Mammary epithelial cell (primary cell): ENCODE results near the gene XYLT1.

Experiments used
- EZH2 ChIP-seq: IDR thresholded peaks from 2 replicates; pipeline ENCODE4 v1.6.1; 2012; ENCODE audit warnings: low read length, inconsistent platforms, borderline replicate concordance
- TF ChIP-seq, protein P1 (sequence below), 2 donors: IDR thresholded peaks in 1 of 2; conservative IDR thresholded peaks in 1 of 2; 2 replicates each; pipeline ENCODE4 v1.5.1; 2011 to 2012; ENCODE audit warnings: inconsistent platforms in 2 of 2, low read length in 2 of 2, mild to moderate bottlenecking in 2 of 2, control low read depth in 1 of 2, low read depth in 1 of 2; ENCODE audit not compliant: insufficient read depth in 1 of 2; ENCODE audit errors: extremely low read depth in 1 of 2

DNA sequence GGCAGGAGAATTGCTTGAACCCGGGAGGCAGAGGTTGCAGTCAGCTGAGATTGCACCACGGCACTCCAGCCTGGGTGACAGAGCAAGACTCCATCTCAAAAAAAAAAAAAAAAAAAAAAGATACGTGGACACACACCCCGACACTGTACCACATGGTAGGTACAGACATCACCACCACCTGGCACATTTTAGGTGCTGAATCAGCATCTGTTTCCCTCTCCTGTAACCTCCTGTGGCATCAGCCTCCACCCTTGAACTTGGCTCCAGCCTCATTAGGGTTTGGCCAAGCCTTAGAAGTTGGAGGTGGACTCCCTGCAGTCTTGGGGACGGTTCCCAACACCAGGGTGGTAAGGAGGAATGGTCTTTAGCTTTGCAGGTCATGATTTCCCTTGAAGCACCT is 46.0 kb downstream of the XYLT1 start:
- TF ChIP-seq, protein P1, sequence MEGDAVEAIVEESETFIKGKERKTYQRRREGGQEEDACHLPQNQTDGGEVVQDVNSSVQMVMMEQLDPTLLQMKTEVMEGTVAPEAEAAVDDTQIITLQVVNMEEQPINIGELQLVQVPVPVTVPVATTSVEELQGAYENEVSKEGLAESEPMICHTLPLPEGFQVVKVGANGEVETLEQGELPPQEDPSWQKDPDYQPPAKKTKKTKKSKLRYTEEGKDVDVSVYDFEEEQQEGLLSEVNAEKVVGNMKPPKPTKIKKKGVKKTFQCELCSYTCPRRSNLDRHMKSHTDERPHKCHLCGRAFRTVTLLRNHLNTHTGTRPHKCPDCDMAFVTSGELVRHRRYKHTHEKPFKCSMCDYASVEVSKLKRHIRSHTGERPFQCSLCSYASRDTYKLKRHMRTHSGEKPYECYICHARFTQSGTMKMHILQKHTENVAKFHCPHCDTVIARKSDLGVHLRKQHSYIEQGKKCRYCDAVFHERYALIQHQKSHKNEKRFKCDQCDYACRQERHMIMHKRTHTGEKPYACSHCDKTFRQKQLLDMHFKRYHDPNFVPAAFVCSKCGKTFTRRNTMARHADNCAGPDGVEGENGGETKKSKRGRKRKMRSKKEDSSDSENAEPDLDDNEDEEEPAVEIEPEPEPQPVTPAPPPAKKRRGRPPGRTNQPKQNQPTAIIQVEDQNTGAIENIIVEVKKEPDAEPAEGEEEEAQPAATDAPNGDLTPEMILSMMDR (conservative IDR thresholded peaks at IDR 0.05 in 1 of 2, IDR thresholded peaks at IDR 0.05 in 1 of 2; ENCODE audit: extremely low read depth in 1 of 2, insufficient read depth in 1 of 2, low read depth in 1 of 2, low read length in 2 of 2), result no peak
- TF ChIP-seq EZH2, result no peak
